ENCODE data around the gene COL4A5. TPM values are rescaled to one million over a fixed set of nuclear protein-coding genes. Genes with fewer than 3 reads are reported as not detected.

Gene COL4A5
- total and polyA plus RNA-seq, 8 donors, result 5.5 to 160 (median 48.5) TPM

- no peak for DNase-seq
- Histone ChIP-seq H3K4me1 (no peaks in the 10 kb centered on the region), H3K4me3 (no peak overlapping the region), H3K9me3 (no peaks in the 10 kb centered on the region), H3K27ac (no peak overlapping the region), H3K36me3 (peaks cover 0 to 22% (median 8%) of the 10 kb centered on the region in 4 donors), H3K27me3 (no peaks in the 10 kb centered on the region)
- no peak for TF ChIP-seq POLR2A (IDR thresholded peaks at IDR 0.05)
- TF ChIP-seq, protein P1, sequence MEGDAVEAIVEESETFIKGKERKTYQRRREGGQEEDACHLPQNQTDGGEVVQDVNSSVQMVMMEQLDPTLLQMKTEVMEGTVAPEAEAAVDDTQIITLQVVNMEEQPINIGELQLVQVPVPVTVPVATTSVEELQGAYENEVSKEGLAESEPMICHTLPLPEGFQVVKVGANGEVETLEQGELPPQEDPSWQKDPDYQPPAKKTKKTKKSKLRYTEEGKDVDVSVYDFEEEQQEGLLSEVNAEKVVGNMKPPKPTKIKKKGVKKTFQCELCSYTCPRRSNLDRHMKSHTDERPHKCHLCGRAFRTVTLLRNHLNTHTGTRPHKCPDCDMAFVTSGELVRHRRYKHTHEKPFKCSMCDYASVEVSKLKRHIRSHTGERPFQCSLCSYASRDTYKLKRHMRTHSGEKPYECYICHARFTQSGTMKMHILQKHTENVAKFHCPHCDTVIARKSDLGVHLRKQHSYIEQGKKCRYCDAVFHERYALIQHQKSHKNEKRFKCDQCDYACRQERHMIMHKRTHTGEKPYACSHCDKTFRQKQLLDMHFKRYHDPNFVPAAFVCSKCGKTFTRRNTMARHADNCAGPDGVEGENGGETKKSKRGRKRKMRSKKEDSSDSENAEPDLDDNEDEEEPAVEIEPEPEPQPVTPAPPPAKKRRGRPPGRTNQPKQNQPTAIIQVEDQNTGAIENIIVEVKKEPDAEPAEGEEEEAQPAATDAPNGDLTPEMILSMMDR (IDR thresholded peaks at IDR 0.05), result no peak
- TF ChIP-seq EP300 (IDR thresholded peaks at IDR 0.05), result no peak
- no peak for TF ChIP-seq POLR2AphosphoS5 (IDR thresholded peaks at IDR 0.05)
- intact Hi-C loops (cut with DNase I; ENCODE audit: low total_unique reads), result no loop called here
- 69 to 92% (median 85%) methylated on average over 3 of the region's 3 CpGs for WGBS, 5 donors
Observed at GRCh38 chrX:108590496-108590895, 150.9 kb downstream of the COL4A5 start.

GRCh38 chrX:108601276-108601675, 161.6 kb downstream of the COL4A5 start:
- 78 to 97% (median 87%) methylated on average over 4 of the region's 4 CpGs for WGBS, 5 donors
- DNase-seq, result no peak
- TF ChIP-seq POLR2AphosphoS5 (IDR thresholded peaks at IDR 0.05) (no peak), POLR2A (IDR thresholded peaks at IDR 0.05) (no peak), EP300 (IDR thresholded peaks at IDR 0.05) (no peak)
- TF ChIP-seq, protein P1 (IDR thresholded peaks at IDR 0.05), result no peak
- Histone ChIP-seq H3K9me3 (no peaks in the 10 kb centered on the region), H3K27me3 (peaks cover 0 to 6% (median 0%) of the 10 kb centered on the region in 3 donors), H3K27ac (no peak overlapping the region), H3K36me3 (peaks cover 0 to 18% (median 7%) of the 10 kb centered on the region in 4 donors), H3K4me3 (no peak overlapping the region), H3K4me1 (no peaks in the 10 kb centered on the region)
- intact Hi-C loops (cut with DNase I; ENCODE audit: low total_unique reads), result no loop called here

- Histone ChIP-seq H3K27me3 (no peaks in the 10 kb centered on the region), H3K4me1 (no peaks in the 10 kb centered on the region), H3K9me3 (no peaks in the 10 kb centered on the region), H3K27ac (no peak overlapping the region), H3K36me3 (peaks cover 0 to 5% (median 0%) of the 10 kb centered on the region in 4 donors), H3K4me3 (no peak overlapping the region)
- no peak for DNase-seq
- WGBS, 5 donors, result 17 to 66% (median 38%) methylated on average over 2 of the region's 2 CpGs
- intact Hi-C loops (cut with DNase I; ENCODE audit: low total_unique reads), result no loop called here
- TF ChIP-seq POLR2AphosphoS5 (IDR thresholded peaks at IDR 0.05) (no peak), EP300 (IDR thresholded peaks at IDR 0.05) (no peak), POLR2A (IDR thresholded peaks at IDR 0.05) (no peak)
- TF ChIP-seq, protein P1 (IDR thresholded peaks at IDR 0.05), result no peak
Observed at GRCh38 chrX:108610141-108610540, 170.5 kb downstream of the COL4A5 start.

DNA sequence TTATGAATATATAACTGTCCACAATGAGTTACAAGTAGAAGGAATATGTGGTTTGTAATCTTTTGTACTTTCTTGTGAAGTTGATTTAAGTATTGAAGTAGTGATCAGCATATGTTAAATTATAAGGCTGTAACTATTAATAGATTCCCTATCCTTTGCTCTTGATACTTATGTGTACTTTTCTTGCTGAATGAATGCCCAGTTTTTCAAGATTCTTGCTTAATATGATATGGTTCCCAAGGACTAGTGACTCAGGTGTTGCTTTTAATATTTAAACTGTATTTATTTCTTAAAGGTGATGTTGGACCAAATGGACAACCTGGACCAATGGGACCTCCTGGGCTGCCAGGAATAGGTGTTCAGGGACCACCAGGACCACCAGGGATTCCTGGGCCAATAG, 175.0 kb downstream of the COL4A5 start:
- TF ChIP-seq POLR2A (IDR thresholded peaks at IDR 0.05), result no peak
- TF ChIP-seq EP300 (IDR thresholded peaks at IDR 0.05), result no peak
- TF ChIP-seq POLR2AphosphoS5 (IDR thresholded peaks at IDR 0.05), result no peak
- TF ChIP-seq, protein P1 (IDR thresholded peaks at IDR 0.05), result no peak
- Histone ChIP-seq H3K27me3 (no peaks in the 10 kb centered on the region), H3K9me3 (no peaks in the 10 kb centered on the region), H3K4me1 (no peaks in the 10 kb centered on the region), H3K27ac (no peak overlapping the region), H3K4me3 (no peak overlapping the region), H3K36me3 (no peaks in the 10 kb centered on the region)
- no peak for DNase-seq
- intact Hi-C loops (cut with DNase I; ENCODE audit: low total_unique reads), result no loop called here

Measured in stomach (tissue), 9 donors.